ENCODE data around the gene MAD2L1BP.

Gene MAD2L1BP

DNA sequence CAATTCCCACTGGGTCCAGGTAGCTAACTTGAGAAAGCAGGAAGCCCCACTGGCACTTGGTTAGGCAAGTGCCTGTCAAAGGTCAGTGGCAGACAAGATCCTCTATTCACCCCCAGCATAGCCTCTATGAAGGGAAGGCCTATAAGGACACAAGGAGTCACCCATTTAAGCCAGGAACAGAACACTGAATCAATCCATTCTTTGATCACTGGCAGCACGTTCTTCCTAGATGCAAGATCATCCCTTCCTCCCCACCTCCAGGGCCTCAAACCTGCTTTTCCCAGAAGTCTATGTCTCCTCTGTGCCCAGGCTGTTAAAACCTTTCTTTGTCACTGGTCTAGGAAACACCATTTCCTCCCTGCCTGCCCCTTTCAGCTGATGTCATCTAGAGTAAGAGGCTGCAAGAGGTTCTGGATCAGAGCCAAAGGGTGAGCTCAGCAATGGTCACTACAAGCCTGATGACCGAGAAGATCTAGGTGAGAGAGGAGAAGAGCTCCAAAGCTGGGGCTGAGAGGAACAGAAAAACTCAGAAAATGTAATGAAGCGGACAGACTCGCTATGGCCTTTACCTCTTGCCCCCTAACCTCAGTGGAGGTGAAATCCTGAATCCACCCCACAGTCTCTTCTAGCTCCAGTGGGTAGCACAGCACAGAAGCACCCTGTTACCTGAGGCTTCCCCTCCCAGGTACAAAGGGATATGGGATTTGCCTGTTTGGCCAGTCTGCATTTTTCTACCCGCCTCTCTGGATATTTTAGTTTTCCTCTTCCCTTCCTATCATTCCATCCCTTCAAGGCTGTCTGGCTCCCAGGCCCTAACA is 8.4 kb upstream of the MAD2L1BP start:
- TF ChIP-seq ZBTB7A (IDR thresholded peaks at IDR 0.05; ENCODE audit: low read depth) (no peak), NFIC (IDR thresholded peaks at IDR 0.05) (peak; percentile 80)

DNA sequence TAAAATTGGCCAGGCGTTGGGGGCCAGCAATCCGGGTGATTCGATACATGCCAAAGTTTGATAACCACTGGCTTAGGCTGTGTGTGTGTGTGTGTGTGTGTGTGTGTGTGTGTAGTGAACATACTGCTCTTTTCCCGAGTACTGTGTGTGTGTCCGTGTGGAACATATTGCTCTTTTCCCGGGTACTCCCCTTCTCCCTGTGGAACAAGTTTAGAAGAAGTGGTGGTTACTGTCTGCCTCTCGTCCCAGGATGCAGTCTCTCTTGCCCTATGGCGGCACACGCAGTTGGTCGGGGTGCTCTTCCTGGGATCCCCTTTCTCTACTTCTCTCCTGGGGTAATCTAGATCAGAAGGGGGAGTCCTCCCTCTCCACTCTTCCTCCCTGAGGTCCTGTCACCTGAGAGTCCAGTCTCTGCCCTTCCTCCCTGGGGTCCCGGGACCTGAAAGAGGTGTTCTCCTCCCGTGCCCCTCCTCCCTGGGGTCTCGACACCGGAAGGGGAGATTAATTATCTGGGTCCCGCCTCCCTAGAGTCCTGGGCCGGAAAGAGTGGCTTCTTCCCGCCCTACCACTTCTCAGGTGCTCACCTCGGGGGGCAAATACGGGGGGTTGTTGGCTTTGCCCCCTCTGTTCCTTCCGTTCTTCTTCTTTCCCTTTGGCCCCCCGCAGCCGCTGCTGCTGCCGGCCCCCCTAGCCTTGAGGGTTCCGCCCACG is 7.1 kb upstream of the MAD2L1BP start:
- TF ChIP-seq, protein P1, sequence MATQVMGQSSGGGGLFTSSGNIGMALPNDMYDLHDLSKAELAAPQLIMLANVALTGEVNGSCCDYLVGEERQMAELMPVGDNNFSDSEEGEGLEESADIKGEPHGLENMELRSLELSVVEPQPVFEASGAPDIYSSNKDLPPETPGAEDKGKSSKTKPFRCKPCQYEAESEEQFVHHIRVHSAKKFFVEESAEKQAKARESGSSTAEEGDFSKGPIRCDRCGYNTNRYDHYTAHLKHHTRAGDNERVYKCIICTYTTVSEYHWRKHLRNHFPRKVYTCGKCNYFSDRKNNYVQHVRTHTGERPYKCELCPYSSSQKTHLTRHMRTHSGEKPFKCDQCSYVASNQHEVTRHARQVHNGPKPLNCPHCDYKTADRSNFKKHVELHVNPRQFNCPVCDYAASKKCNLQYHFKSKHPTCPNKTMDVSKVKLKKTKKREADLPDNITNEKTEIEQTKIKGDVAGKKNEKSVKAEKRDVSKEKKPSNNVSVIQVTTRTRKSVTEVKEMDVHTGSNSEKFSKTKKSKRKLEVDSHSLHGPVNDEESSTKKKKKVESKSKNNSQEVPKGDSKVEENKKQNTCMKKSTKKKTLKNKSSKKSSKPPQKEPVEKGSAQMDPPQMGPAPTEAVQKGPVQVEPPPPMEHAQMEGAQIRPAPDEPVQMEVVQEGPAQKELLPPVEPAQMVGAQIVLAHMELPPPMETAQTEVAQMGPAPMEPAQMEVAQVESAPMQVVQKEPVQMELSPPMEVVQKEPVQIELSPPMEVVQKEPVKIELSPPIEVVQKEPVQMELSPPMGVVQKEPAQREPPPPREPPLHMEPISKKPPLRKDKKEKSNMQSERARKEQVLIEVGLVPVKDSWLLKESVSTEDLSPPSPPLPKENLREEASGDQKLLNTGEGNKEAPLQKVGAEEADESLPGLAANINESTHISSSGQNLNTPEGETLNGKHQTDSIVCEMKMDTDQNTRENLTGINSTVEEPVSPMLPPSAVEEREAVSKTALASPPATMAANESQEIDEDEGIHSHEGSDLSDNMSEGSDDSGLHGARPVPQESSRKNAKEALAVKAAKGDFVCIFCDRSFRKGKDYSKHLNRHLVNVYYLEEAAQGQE (IDR thresholded peaks at IDR 0.05; ENCODE audit: low read depth): no peak
- TF ChIP-seq ZBTB7A (IDR thresholded peaks at IDR 0.05; ENCODE audit: low read depth): peak; percentile 87; the same call in 1 of the 2 replicates
- TF ChIP-seq FOXM1 (IDR thresholded peaks at IDR 0.05; ENCODE audit: borderline replicate concordance, low read depth): no peak
- no peak for TF ChIP-seq EP300 (IDR thresholded peaks at IDR 0.05; ENCODE audit: borderline replicate concordance)
- TF ChIP-seq NFIC (IDR thresholded peaks at IDR 0.05): no peak

DNA sequence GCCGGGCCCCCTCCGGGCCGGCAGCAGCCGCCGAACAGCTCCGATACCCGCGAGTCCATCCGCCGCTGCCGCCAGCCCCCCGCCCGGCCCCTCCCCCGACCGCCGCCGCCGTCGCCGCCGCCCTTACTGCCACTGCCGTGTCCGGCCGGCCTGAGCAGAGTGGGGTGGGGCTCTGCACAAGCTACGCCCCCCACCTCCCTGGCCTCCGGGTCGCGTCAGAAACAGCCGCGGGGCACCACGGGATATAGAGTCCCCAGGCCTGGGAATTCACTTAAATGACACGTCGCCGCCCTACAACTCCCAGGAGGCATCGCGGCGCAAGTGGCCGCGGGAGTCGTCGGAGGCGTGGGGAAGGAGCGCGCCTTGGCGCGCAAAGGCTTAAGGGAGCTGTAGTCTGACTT is 6.5 kb upstream of the MAD2L1BP start, which contains the start of gene GTPBP2:
GTPBP2 (minus strand) TSS at position 161 of the 401 bp plus-strand sequence; CDS start at position 59, 102 bp downstream.
- TF ChIP-seq, protein P1 (IDR thresholded peaks at IDR 0.05; ENCODE audit: low read depth): no peak
- TF ChIP-seq, protein P2, sequence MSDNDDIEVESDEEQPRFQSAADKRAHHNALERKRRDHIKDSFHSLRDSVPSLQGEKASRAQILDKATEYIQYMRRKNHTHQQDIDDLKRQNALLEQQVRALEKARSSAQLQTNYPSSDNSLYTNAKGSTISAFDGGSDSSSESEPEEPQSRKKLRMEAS (IDR thresholded peaks at IDR 0.05): no peak
- TF ChIP-seq, protein P3, sequence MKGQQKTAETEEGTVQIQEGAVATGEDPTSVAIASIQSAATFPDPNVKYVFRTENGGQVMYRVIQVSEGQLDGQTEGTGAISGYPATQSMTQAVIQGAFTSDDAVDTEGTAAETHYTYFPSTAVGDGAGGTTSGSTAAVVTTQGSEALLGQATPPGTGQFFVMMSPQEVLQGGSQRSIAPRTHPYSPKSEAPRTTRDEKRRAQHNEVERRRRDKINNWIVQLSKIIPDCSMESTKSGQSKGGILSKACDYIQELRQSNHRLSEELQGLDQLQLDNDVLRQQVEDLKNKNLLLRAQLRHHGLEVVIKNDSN (IDR thresholded peaks at IDR 0.05): peak; percentile 35; the same call in 1 of the 2 replicates
- TF ChIP-seq TCF12 (IDR thresholded peaks at IDR 0.05; ENCODE audit: low read depth) (peak; percentile 48; the same call in 1 of the 2 replicates), EP300 (IDR thresholded peaks at IDR 0.05; ENCODE audit: borderline replicate concordance) (no peak), YY1 (IDR thresholded peaks at IDR 0.05; ENCODE audit: low read depth) (peak; percentile 55; the same call in 1 of the 2 replicates), CEBPB (IDR thresholded peaks at IDR 0.05) (no peak), CREB1 (IDR thresholded peaks at IDR 0.05; ENCODE audit: low read depth) (peak; percentile 91), TAF1 (IDR thresholded peaks at IDR 0.05; ENCODE audit: low read depth) (peak; percentile 25), TEAD4 (IDR thresholded peaks at IDR 0.05) (no peak), NFIC (IDR thresholded peaks at IDR 0.05) (0 out of 2 replicates have a peak, but pooled peaks have one; percentile 7), ZBTB7A (IDR thresholded peaks at IDR 0.05; ENCODE audit: low read depth) (no peak), RAD21 (IDR thresholded peaks at IDR 0.05; ENCODE audit: low read depth) (no peak), EGR1 (IDR thresholded peaks at IDR 0.05) (no peak), FOXM1 (IDR thresholded peaks at IDR 0.05; ENCODE audit: borderline replicate concordance, low read depth) (no peak)

DNA sequence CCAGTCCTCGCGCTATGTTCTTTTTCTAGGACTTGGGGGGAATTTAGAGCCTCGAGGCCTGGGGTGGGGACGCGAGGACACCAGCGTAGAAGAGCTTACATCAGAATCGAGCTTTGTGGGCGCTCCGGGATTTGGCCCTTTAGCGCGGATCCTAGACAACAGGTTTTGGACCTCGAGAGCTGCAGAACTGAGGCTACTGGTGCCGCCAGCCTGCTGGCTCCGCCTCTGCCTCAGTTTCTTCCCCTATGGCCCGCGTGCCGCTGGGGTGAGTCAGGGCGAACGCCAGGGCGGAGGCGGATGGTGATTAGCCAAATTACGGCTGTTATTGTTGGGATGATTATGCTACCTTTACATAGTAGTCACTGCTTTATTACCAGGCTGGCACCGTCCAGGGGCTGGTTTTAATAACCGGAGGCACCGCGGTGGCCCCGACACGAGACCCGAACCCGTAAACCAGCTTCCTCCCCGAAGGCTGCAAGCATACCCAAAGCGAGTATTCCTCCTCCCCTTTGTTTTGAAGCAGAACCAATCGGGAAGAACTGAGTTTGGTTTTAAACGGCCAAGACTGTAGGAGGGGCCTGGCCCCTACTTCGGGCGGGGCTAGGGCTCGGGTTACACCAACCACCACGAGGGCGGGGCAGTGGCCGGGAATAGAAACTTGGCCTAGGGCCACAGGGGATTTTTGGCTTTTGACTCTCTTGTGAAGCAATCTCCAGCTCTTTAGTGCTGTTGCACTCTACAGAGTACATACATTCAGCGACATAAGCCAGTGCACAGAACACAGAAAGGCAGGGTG is 5.9 kb upstream of the MAD2L1BP start:
- TF ChIP-seq TAF1 (IDR thresholded peaks at IDR 0.05; ENCODE audit: low read depth) (no peak; the same call in 1 of the 2 replicates), RAD21 (IDR thresholded peaks at IDR 0.05; ENCODE audit: low read depth) (0 out of 2 replicates have a peak, but pooled peaks have one; percentile 19), CEBPB (IDR thresholded peaks at IDR 0.05) (peak; percentile 95), FOXM1 (IDR thresholded peaks at IDR 0.05; ENCODE audit: borderline replicate concordance, low read depth) (peak; percentile 88), CREB1 (IDR thresholded peaks at IDR 0.05; ENCODE audit: low read depth) (no peak), ZBTB7A (IDR thresholded peaks at IDR 0.05; ENCODE audit: low read depth) (no peak), NFIC (IDR thresholded peaks at IDR 0.05) (peak; percentile 87), TCF12 (IDR thresholded peaks at IDR 0.05; ENCODE audit: low read depth) (0 out of 2 replicates have a peak, but pooled peaks have one; percentile 33)
- TF ChIP-seq, protein P3 (IDR thresholded peaks at IDR 0.05): peak; percentile 7; the same call in 1 of the 2 replicates
- TF ChIP-seq, protein P2 (IDR thresholded peaks at IDR 0.05): peak; percentile 77; the same call in 1 of the 2 replicates

Data from Ishikawa (cell line).